GM21619 (cell line): Measurements from ENCODE around the gene TNIK.

Source experiments
- ATAC-seq: cut with Tn5 transposase; IDR thresholded peaks from one replicate; pipeline ENCODE4 v1.9.1; 2021; ENCODE audit not compliant: unreplicated experiment

Gene TNIK

DNA sequence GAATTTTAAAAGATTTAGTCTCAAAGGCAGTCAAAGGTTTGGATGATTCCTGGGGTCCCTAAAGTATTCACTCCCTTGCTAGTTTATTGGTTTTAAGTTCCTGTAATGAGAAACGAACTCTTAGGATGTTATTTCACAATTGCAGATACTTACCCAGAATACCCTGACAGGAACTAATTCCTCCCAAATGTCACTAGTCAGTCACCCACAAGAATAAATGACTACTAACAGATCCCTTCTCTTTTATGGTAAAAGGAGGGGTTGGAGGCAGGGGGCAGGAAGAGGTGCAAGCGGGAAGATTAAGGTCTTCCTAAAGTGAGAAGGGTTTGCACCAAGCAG is 259.5 kb downstream of the TNIK start:
- no peak for ATAC-seq

DNA sequence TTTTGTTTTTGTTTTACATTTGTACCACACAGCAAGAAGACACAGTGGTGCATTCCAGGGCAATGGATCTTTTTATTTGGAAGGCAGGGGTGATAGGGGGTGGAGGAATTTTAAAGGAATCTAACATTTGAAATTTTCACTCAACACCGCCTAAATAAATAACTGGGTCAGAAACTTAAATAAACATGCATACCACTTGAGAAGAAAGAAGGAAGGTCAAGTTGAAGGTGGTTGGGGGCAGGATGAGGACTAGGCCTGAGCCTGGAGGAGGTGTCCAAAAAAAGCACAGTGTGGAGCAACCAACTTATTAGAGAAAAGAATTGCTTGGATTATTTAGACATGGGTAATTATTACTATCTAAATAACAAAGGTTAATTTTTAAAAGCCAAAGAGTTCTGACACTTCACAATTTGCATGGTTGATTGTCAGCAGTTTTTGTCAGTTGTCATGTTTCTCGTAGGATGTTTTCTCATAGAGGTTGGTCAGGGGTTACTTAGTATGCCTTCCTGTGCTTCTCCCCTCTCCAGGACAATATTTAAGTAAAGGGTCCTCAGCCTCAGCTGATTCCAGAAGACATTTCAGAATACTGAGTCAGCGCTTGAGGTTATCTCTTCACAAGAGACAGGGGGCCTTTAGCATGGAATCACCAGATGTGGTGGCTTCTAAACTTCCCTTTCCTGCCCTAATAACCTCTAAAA is 260.0 kb downstream of the TNIK start:
- ATAC-seq, result no peak

DNA sequence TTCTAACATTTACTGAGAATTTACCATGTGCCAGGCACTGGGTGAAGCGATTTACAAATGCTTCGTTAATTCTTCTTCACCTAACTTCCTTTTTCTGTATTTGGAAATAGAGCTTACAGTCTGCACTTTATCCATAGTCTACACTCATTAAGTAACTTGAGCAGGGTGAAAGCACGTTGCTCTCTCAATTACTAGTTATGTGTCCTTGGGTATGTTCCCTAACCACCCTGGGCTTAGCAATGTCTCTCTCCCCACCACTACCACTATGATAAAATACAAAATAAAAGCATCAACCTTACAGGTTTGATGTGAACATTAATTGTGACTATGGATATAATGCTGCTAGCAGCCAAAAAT is 260.8 kb downstream of the TNIK start:
- no peak for ATAC-seq

DNA sequence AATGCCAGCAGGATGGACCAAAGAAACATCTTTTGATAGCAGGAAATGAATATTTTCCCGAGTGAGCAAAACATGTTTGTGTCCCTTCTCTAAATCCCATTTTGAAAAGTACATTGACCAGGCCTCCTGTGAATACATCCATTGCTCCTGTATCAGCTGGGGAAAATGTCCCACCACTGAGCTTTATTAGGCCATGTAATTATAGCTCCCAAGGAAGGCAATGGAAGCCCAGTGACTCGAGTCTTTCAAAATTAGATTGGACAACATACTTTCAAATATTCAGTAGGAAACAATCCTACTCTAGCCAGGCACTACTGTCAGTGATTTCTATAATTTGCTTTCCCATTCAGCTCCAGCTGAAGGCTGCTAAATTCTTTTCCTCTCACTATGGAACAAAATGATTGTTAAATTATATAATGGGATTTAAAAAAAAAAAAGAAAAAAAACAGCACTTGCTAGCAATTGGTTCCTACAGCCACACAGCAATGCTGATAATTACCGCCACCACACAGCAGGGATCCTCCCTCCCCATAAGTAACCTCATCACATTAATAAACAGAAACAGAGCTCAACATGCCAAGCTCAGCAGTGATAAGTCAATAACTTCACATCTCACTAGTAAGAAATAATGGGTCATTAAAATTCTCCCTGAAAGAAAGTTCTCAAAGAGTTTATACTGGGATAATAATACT is 261.3 kb downstream of the TNIK start:
- ATAC-seq, result no peak

DNA sequence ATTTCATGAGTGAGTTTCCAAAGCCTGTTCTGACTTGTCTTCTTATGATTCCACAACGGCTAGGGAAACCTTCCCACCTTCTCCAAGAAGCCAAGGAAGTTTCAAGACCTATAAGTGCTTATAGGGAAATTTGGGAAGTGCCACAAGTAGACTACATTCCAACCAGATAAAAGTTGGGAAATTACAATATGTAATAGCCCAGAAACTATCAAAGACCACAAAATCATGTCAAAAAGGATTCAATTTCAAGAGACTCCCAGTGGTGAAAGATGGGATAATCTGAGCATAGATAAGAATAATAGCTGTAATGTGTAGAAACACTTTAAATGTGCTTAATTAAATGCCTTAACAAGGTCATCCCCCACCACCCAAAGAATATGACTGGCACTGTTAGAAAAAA is 264.5 kb downstream of the TNIK start:
- ATAC-seq, result no peak

DNA sequence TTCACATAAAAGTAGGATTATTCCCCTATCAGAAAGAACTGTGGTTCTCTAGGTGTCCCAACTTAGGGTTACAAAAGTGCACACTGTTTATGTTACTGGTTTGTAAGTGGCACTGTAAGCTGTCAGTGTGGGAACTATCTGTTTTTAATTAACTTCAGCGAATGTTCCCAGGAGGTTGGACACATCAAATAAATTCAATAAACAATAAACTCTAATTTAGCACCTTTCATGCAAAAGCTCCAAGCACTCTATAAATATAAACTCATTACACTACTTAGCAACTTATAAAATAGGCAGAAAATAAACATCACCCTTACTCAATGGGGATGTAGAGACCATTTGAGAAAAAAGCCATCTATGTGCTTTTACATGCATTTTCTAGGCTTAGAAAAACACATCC is 265.2 kb downstream of the TNIK start:
- ATAC-seq, result no peak

DNA sequence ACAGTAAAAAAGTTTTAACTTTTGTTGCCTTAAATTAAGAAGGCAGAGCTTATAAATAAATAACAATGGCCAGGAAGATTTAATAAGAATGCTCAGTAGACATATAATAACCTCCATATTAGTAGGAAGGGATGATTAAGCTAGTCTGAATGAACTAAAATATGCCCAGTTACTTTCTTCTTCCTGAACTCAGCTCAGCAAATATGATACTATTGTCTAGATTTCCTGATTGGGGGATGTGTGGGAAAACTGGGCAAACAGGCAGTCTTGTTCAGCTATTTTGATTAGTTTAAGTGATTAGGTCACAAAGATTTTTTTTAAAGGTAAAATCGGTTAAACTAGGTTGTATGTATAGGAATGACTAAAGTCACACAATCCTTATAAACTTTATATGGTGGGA is 266.5 kb downstream of the TNIK start:
- ATAC-seq, result no peak

DNA sequence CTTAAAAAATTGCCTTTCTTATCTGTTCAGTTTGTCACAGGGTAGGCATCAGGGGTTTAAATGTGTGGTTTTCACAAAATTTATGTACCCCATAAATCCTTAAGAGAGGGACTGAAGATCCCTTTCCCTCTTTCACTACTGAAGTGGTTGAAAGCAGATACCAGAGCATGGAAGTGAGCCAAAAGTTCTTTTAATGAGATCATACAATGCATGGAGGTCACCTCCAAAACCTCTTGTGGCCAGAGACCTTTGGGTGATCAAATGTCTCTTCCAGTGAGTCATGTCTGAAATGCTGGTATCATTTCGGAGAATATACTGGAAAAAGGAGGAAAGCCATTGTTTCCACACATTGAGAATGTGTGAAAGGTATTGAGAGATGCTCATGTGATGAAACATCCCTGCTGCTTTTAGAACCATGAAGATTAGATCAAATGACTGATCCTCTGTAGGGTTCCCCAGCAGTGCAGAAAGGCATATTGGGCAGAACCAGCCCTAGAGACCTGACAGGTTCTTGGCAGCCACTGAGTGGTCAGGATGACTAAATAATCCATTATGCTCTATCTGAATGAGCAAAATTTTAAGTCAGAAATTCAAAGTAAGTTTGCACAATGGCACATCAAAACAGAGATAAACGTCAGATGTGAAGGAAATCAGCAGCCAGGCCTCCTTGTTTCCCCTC is 267.9 kb downstream of the TNIK start:
- no peak for ATAC-seq

DNA sequence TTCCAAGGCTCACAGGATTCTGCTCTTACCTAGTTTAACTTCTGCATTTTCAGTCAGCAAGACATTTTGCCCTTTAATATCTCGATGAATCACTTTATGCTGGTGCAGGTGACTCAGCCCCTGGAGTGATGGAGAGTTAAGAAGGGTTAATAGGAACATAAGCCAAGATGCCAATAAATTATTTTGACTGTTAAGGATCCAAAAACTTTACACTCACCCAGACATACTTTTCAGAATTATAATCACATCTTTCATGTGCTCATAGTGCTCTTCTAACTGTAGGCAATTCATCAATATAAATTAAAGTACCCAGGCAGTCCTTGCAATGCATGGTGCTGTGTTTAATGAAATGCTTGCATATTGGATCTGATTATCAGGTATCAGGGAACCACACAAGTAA is 269.5 kb downstream of the TNIK start:
- ATAC-seq, result no peak

DNA sequence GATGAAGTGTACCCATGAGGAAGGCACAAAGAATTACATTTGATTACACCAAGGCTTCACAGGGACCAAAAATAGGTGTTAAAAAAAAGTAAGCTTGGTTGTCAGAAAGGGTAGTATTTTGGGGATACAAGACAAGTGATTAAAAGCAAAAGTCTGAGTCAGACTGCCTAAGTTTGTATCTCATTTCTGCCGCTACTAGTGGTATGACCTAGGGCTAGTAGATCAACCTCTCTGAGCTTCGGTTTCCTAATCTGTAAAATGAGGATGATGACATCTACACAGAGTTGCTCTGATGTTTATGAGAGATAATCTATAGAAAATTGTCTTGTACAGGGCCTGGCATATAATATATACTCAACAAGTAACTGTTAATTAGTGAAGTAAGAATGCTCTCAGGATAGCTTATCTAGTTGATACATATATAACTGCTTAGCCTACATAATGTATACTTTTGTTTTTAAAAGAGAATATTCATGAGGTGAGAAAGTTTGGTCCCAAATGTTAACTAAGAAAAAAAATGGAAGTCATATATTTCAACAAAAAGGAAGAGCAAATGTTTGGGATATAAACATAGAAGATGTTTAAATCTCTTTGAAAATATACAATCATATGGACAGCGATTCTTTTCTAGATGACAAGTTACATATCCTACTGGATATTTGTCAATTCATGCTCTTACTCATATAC is 270.7 kb downstream of the TNIK start:
- ATAC-seq, result peak; percentile 65

DNA sequence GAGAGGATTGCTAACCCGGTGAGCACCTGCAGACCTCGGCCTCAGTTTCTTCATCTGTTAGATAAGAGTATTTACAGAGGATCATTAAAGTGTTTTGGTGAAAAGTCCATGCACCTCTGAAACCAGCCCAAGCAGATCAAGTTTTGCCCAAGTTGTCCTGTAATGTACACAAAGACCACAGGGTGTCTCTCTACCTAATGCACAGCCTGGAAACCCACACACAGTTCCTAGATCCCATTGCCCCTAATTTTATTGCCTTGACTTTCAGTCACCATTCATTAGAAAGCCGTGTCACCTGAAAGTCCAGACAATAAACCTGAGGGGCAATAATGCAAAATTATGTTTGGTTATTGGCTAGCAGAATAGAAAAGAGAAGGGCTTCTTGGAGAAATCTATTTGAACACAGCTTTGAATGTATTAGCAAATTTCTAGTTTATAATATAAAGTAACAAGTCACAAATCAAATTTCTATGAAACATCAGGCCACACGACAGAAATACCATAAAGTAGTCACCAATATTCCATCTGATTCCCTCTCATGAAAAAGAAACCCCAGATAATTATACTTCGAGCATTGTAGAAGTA is 272.4 kb downstream of the TNIK start:
- ATAC-seq, result peak; percentile 33

DNA sequence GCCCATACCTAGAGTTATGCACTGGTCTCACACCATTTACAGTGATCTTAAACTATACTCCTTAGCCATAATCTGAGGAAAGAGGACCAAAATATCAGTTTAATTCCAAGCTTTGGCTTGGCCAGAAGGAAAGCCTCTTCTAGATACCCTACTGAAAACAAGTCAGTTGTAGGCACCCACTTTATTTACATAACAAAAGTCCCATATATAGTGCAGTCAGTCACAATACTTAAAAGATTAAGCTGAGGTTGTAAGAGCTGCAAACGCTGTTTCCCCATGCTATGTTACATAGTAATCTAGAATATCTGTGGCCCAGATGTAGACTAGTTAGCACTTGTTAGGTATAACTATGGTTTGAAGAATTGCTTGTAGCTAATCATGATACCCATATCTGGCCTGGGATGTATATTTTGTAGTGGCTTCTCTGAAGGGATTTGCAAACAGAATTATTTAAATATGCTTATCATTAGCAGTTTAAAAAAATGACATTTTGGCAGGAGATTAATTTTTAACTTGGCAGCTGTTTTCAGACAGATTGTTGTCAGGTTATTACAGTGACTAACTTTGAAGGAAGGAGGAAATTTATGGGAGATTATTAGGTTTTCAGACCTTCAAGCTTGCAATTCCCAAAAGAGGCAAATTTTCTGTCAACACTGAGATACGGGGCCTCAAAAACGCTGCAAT is 273.2 kb downstream of the TNIK start:
- no peak for ATAC-seq

DNA sequence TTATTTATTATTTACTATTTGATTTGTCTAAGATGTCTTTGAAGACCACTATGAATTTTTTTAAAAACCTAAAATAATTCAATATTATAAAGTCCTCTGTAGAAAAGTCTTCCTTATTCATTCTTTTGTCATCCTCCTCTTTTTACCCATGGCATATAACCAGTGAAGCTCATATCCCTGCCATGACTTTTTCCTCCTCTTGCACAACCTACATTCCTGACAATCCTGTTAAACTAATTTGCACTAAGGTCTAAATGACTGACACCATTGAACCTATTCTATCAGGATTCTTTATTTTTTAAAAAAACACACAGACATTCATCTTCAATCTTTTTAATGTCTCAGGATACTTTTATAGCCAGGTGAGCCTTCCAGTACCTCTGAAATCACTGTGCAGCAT is 273.8 kb downstream of the TNIK start:
- ATAC-seq, result no peak

DNA sequence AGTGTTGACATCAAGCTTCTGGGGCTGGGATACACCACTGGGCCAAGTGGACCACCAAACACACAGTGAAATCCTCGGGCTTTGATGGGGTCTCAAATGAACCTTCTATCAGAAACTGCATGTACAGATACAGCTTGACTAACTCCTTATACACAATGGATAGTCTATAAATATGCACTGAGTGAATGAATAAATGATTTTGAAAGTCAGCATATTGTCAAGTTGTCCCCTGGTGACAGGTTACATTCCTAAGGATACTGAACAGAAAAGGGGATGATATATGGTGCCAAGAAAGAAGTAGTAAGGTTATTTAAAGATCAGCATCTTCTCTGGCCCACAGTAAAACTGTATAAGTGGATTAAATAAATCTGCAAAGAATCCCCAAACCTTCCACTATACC is 274.2 kb downstream of the TNIK start:
- ATAC-seq, result no peak

DNA sequence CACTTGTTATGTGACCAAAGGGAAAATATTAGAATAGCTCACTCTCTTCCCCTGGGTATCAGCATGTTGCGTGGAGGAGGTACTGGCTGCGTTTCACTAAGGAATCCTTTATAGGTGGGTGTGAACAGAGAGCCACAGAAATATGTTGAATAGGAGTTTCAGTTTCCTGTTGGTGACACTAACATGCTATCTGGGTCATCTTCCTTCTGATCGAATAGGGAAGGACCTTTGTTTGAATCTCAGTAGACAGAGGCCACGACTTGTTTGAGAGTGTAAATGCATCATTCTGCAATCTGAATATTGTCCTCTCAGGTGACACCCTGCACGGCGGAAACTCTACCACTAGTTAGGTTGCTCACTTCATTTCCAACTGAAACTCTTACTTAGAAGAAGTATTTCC is 275.8 kb downstream of the TNIK start:
- peak; percentile 64 for ATAC-seq

DNA sequence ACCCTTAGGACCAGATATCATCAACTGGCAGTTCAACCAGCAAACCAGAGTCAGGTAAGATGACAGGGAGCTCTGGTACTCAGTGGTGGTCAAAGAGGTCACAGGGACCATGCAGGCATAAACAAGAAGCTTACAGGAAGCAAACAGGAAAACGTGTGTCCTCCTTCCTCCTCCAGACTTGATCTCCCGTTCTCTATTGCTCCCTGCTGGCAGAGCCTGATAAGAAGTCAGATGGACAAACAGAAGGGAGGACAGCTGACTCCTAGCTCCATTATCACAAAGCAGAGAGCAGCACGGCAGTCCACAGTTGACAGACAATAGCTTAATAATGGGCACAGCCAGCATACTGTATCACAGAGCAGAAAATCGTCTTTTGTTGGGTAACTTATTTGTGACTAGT is 277.2 kb downstream of the TNIK start:
- ATAC-seq, result no peak

DNA sequence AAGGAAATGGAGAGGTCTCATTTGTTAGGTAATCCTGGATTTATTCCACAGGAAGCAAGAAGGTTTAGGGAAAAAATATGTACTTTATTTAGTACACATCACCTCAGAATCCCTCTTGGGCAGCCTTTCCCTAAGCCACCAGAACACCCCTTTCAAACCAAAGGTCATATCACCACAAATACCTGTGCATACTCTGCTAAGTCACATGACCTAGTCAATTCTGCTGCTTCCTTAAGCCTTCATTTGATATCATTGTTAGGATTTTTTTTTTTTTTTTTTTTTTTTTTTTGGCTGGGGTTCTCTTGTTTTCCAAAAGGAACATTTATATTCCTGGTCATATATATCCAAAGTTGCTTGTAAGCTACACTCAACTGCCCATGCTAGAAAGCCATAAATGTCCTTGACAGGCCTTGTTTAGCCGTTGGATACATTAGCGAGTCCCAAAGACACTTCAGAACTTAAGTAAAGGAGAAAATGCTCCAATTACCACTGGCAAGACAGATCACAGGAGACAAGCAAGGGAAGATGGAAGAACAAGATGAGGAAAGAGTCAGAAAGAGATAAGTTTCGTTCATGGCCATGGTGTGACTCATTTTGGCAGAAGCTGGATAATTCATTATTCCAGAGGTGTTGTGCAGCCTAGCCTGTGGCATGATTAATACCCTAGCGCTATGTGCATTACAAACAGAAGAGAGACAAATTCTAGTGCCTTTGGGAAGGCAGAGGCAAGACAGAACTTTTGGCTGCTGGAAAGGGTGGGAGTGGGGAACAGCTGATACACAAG is 278.1 kb downstream of the TNIK start:
- no peak for ATAC-seq

DNA sequence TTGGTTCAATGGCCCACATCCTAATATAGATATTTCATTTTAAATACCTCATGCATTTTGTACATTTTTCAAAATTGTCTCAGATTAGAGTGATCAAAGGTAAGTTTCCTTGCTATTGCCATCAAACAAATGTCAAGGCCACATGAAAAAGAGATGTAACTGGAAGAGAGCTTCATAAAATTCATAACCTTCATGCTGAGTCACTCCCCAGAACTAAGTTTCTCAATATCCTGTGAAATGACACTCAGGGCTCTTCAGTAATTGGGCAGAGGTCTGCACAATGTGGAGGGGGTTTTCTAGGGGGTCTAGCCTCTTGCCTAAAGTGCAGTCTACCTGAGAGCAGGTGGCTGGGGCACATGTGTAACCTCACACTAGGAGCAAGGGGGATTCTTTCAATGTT is 281.5 kb downstream of the TNIK start:
- ATAC-seq, result no peak

DNA sequence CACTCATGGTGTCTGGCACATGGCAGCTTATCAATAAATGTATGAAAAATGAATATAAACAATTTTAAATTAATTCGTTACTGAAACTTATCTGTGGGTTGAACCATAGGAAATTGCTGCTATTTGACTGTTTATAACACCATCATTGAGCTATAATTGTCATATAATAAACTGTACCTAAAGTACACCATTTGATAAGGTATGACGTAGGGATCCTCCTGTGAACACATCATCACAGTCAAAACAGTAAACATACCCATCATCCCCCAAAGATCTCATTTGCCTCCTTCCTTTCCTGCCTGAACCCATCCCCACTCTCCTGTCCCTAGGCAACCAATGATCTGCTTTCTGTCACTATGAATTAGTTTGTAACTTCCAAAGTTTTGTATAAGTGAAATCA is 282.7 kb downstream of the TNIK start:
- ATAC-seq, result no peak

DNA sequence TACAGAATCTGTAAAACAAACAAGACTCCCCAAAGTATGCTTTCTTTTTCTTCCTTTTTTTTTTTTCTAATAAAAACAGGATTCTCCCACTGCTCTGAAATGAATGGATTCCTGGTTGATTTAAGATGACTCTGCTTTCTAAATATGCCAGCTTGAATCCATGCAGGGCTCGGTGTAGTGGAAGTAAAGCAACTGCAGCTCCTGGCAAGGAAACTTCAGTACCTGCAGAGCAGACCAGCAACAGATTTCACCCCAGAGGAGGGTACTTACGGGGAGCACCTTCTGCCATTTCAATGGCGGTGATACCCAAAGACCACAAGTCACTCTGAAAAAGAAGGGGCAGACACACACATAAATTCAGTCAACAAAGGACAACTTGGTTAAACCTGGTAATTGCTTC is 283.1 kb downstream of the TNIK start:
- ATAC-seq, result no peak
